ENCODE results near the gene MLLT3.

MLLT3 gene

DNA sequence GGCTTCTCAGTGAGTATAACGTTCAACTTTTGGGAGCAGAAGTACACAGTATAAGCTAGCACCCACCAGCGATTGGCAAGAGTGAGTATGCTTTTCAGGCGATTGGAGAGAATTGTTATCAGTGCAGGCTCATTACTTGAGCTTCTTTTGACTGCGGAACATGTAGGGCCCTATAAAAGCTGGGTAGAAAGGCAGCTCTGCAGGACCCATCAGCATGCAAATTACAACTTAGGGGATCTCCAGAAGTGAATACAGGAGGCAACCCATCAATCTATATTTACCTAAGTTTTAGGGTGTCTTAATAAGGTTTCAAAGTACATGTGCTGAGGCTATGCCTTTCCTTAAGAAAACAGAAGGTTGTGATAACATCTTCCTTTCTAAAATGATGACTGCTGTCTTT lies 225.0 kb downstream of the MLLT3 start:
- no peak for DNase-seq (ENCODE audit: low read depth)
- no peak overlapping the region for H3K4me3 ChIP-seq (ENCODE audit: low read length)

GRCh38 chr9:20396509-20396908 lies 225.8 kb downstream of the MLLT3 start:
- TF ChIP-seq, protein P1, sequence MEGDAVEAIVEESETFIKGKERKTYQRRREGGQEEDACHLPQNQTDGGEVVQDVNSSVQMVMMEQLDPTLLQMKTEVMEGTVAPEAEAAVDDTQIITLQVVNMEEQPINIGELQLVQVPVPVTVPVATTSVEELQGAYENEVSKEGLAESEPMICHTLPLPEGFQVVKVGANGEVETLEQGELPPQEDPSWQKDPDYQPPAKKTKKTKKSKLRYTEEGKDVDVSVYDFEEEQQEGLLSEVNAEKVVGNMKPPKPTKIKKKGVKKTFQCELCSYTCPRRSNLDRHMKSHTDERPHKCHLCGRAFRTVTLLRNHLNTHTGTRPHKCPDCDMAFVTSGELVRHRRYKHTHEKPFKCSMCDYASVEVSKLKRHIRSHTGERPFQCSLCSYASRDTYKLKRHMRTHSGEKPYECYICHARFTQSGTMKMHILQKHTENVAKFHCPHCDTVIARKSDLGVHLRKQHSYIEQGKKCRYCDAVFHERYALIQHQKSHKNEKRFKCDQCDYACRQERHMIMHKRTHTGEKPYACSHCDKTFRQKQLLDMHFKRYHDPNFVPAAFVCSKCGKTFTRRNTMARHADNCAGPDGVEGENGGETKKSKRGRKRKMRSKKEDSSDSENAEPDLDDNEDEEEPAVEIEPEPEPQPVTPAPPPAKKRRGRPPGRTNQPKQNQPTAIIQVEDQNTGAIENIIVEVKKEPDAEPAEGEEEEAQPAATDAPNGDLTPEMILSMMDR (conservative IDR thresholded peaks at IDR 0.05; ENCODE audit: low read length): no peak
- no peak for DNase-seq (ENCODE audit: low read depth)
- H3K4me3 ChIP-seq (ENCODE audit: low read length): no peak overlapping the region

More for the DNA sequence above, 225.0 kb downstream of the MLLT3 start:
- TF ChIP-seq, protein P1 (conservative IDR thresholded peaks at IDR 0.05; ENCODE audit: low read length): no peak

DNA sequence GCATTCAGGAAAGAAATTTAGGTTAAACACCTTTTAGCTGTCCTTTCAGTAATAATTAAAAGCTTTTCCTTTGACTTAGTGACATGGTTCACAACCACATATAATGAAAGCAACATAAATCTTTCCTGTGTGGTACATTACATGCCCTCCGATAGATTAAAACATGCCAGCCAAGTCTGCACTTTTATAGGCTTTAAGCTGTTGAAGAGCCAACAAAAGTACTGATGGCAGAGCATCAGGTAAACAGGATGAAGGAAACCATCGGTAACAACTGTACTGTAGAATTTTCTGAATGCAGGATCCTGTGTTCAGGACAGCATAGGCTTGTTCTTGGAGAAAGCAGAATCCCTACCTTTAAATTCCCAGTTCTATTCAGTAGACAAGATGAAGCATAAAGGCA lies 226.6 kb downstream of the MLLT3 start:
- no peak for DNase-seq (ENCODE audit: low read depth)
- TF ChIP-seq, protein P1 (conservative IDR thresholded peaks at IDR 0.05; ENCODE audit: low read length): no peak

GRCh38 chr9:20394969-20395368 lies 227.3 kb downstream of the MLLT3 start:
- H3K4me3 ChIP-seq (ENCODE audit: low read length): no peak overlapping the region
- no peak for DNase-seq (ENCODE audit: low read depth)
- TF ChIP-seq, protein P1 (conservative IDR thresholded peaks at IDR 0.05; ENCODE audit: low read length): no peak

More for the DNA sequence above, 226.6 kb downstream of the MLLT3 start:
- H3K4me3 ChIP-seq (ENCODE audit: low read length): no peak overlapping the region

GRCh38 chr9:20391208-20391607 lies 231.1 kb downstream of the MLLT3 start:
- TF ChIP-seq, protein P1 (conservative IDR thresholded peaks at IDR 0.05; ENCODE audit: low read length): no peak
- DNase-seq (ENCODE audit: low read depth): no peak
- H3K4me3 ChIP-seq (ENCODE audit: low read length): no peak overlapping the region

DNA sequence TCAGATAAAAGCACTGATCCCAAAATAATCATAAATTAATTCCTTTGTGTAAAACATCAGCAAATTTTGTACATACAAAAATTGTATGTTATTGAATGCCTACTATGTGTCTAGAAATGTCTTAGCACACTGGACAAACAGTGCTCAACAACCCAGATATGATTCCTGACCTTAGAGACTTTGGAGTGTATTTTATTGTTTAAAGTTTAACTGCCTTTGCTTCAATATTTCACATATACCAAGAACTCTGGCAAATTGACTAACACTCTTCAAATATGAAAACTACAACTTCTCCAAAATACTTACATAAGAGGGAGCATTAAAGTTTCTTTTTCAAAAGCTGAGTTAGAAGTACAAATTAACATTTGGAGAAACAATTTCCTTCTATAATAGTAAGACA lies 231.9 kb downstream of the MLLT3 start:
- H3K4me3 ChIP-seq (ENCODE audit: low read length): no peak overlapping the region
- DNase-seq (ENCODE audit: low read depth): no peak
- TF ChIP-seq, protein P1 (conservative IDR thresholded peaks at IDR 0.05; ENCODE audit: low read length): no peak

- TF ChIP-seq, protein P1 (conservative IDR thresholded peaks at IDR 0.05; ENCODE audit: low read length): no peak
- DNase-seq (ENCODE audit: low read depth): no peak
- H3K4me3 ChIP-seq (ENCODE audit: low read length): no peak overlapping the region
Observed at GRCh38 chr9:20387062-20387461, 235.2 kb downstream of the MLLT3 start.
